ENCODE measurements around the gene KCNIP4. TPM values are rescaled to one million over a fixed set of nuclear protein-coding genes. Genes with fewer than 3 reads are reported as not detected.

Gene KCNIP4
- polyA plus RNA-seq, 1 donor (not counting 4 experiments of a cell fraction or from before 2014, with no cell fraction given): 0.07 TPM

GRCh38 chr4:21848021-21848420 lies 100.6 kb downstream of the KCNIP4 start:
- Histone ChIP-seq H3K4me2 (ENCODE audit: control insufficient read depth, extremely low read depth, insufficient read depth, low read depth, low read length) (no peak overlapping the region), H2AFZ (ENCODE audit: control insufficient read depth, low read length) (no peak overlapping the region), H3K79me2 (ENCODE audit: control insufficient read depth, insufficient read depth, low read length) (no peaks in the 10 kb centered on the region), H3K9me1 (ENCODE audit: control insufficient read depth, extremely low read depth, insufficient read depth, low read length) (no peaks in the 10 kb centered on the region), H3K4me3 (ENCODE audit: control insufficient read depth in 2 of 3, extremely low read depth in 1 of 3, insufficient read depth in 2 of 3, low read depth in 1 of 3, low read length in 3 of 3) (no peak overlapping the region), H4K20me1 (ENCODE audit: control insufficient read depth, extremely low read depth, insufficient read depth, low read length) (no peaks in the 10 kb centered on the region), H3K27me3 (ENCODE audit: control insufficient read depth, extremely low read depth, insufficient read depth, low read length) (no peaks in the 10 kb centered on the region), H3K36me3 (ENCODE audit: control insufficient read depth in 2 of 2, extremely low read depth in 1 of 2, insufficient read depth in 2 of 2, low read length in 2 of 2) (no peaks in the 10 kb centered on the region), H3K9me3 (ENCODE audit: control insufficient read depth, low read depth, low read length) (no peaks in the 10 kb centered on the region), H3K4me1 (ENCODE audit: control insufficient read depth, extremely low read depth, insufficient read depth, low read length) (no peaks in the 10 kb centered on the region), H3K27ac (ENCODE audit: control insufficient read depth, insufficient read depth, low read length) (no peak overlapping the region), H3K9ac (ENCODE audit: control insufficient read depth, extremely low read depth, insufficient read depth, low read length) (no peak overlapping the region)
- dilution Hi-C loops (cut with MboI; ENCODE audit: extremely low pct_ligation_motif_present, low sequenced_read_pairs): no loop called here
- DNase-seq (ENCODE audit: low read depth, low spot score) (no peak), FAIRE-seq (no peak)
- TF ChIP-seq CTCF (optimal IDR thresholded peaks at IDR 0.05 in 1 of 3, IDR thresholded peaks at IDR 0.05 in 1 of 3, conservative IDR thresholded peaks at IDR 0.05 in 1 of 3; ENCODE audit: extremely low read depth in 1 of 3, insufficient read depth in 2 of 3, low read length in 3 of 3) (no peak), EZH2 (IDR thresholded peaks at IDR 0.05; ENCODE audit: low read length) (no peak)

DNA sequence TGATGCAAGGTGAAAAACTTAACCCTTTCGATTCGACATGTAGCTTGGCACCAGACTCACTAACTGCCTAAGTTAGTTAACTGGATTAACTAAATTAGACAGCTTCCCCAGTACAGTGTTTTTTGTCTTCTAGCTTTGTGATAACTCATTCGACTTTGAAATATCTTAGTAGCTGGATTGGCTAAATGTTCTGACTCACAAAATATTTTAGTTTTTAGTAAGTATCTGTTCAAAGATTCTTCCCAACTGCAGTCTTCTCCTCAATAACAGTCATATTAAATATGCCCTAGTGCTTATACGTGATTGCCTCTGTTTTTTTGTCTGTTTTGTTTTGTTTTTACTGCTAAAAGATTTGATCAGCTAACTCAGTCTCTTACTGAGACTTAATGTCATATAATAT lies 102.9 kb downstream of the KCNIP4 start:
- Histone ChIP-seq H3K36me3 (ENCODE audit: control insufficient read depth in 2 of 2, extremely low read depth in 1 of 2, insufficient read depth in 2 of 2, low read length in 2 of 2) (no peaks in the 10 kb centered on the region), H3K4me3 (ENCODE audit: control insufficient read depth in 2 of 3, extremely low read depth in 1 of 3, insufficient read depth in 2 of 3, low read depth in 1 of 3, low read length in 3 of 3) (no peak overlapping the region), H3K4me1 (ENCODE audit: control insufficient read depth, extremely low read depth, insufficient read depth, low read length) (no peaks in the 10 kb centered on the region), H3K9me1 (ENCODE audit: control insufficient read depth, extremely low read depth, insufficient read depth, low read length) (no peaks in the 10 kb centered on the region), H3K4me2 (ENCODE audit: control insufficient read depth, extremely low read depth, insufficient read depth, low read depth, low read length) (no peak overlapping the region), H3K27me3 (ENCODE audit: control insufficient read depth, extremely low read depth, insufficient read depth, low read length) (no peaks in the 10 kb centered on the region), H4K20me1 (ENCODE audit: control insufficient read depth, extremely low read depth, insufficient read depth, low read length) (no peaks in the 10 kb centered on the region), H3K79me2 (ENCODE audit: control insufficient read depth, insufficient read depth, low read length) (no peaks in the 10 kb centered on the region), H3K9ac (ENCODE audit: control insufficient read depth, extremely low read depth, insufficient read depth, low read length) (no peak overlapping the region), H3K27ac (ENCODE audit: control insufficient read depth, insufficient read depth, low read length) (no peak overlapping the region), H3K9me3 (ENCODE audit: control insufficient read depth, low read depth, low read length) (no peaks in the 10 kb centered on the region), H2AFZ (ENCODE audit: control insufficient read depth, low read length) (no peak overlapping the region)
- TF ChIP-seq EZH2 (IDR thresholded peaks at IDR 0.05; ENCODE audit: low read length): no peak
- TF ChIP-seq CTCF (optimal IDR thresholded peaks at IDR 0.05 in 1 of 3, IDR thresholded peaks at IDR 0.05 in 1 of 3, conservative IDR thresholded peaks at IDR 0.05 in 1 of 3; ENCODE audit: extremely low read depth in 1 of 3, insufficient read depth in 2 of 3, low read length in 3 of 3): no peak
- dilution Hi-C loops (cut with MboI; ENCODE audit: extremely low pct_ligation_motif_present, low sequenced_read_pairs): no loop called here
- DNase-seq (ENCODE audit: low read depth, low spot score): no peak
- no peak for FAIRE-seq

All from keratinocyte (primary cell).